ENCODE data around the gene LIN37.
"Not testable (repeated sequence)": the region's sequence is repeated elsewhere in the genome, so short reads cannot be mapped to it uniquely, and the experiment has no call there.

The LIN37 gene

DNA sequence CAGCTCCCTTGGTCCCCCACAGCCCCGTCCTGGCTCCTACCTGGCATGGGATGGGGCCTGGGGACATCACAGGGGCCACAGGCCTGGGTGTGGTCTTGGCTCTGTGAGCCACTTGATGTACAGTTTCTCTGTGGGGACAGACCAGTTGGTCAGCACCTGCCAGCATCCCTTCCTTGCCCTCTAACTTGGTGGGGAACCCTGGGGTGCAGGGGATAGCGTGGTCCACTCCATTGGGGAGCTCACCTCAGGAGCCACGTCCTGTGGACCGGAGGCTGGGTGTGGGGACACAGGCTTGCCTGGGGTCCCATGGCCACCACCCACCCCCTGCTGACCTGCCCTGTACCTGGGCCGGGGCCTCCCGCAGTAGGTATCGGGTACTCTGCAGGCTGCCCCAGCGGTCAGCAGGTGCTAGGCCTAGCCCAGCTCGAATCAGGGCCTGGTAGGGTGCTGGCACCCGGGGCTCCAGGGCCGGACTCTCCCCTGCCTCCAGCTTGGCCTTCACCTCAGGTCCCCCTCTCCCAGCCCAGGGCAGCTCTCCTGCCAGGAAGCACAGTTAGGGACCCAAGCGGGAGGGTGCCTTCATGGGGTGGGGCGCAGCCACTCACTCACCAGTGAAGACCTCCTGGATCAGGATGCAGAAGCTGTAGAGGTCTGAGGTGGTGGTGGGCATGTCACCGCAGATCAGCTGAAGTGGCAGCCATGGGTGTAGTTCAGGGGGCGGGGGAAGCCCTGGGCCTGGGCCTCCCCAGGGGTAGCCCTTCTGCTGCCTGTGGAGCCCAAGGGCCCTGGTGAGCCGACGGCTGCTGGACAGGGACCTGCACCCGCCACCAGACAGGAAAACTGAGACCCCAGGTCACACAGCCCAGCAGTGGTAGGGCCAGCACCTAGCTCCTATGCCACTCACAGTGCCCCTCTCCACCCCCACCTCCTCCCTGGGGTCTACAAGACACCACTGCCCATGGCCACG lies 41.9 kb downstream of the LIN37 start:
- DNase-seq (ENCODE audit: low read depth) = no peak

DNA sequence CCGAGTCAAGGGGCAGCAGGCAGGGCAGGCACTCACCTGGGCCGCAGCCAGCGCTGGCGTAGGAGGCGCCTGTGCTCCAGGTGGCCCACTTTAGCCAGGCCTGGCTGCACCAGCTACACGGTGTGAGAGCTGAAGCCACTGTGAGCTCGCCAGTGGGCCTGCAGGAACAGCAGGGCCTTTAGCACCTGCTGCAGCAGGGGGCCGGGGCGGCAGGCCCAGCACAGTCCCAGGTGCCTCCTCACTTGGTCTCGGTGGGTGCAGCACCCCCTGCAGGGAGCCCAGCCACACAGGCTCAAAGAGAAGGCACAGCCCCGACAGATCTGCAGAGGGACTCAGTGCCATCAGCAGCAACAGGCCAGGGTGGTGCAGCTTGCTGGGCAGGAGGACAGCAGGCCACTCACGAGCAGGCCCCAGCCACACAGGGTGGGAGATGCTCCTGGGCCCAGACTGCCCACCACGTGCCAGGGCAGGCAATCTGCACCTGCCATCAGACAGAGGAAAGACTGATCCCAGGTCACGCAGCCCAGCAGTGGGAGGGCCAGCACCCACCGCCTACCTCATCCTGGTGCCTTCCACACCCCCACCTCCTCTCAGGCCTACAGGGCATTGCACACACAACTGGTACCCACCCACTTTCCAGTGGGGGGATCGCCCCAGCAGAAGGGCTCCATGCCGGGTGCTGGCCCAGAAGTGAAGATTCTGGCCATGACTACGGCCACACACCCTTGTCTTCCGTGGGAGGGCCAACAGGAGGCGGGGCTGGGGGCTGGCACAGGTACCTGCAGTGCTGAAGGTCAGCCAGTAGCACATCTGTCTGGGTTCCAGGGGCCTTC lies 42.8 kb downstream of the LIN37 start:
- DNase-seq (ENCODE audit: low read depth) = no peak

DNA sequence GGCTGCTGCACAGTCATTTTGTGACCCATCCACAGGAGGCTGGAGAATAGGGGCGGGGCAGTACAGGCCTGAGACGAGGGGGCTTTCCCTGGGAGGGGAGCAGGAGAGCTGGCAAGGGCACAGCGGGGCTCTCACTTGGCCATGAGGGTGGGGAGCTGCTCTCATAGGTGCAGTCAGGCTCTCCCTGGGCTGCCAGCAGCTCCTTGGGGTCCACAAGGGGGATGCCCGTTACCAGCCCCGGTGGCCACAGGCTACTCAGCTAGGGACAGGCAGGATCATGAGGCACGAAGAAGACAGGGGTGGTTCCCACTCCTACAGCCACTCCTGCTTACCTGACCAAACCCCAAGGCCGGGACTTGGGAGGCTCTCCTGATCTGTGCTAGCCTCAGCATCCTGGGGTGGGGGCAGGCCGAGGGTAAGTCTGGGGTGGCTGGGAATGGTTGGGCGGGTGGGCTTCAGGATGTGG lies 43.5 kb downstream of the LIN37 start:
- no peak for DNase-seq (ENCODE audit: low read depth)

DNA sequence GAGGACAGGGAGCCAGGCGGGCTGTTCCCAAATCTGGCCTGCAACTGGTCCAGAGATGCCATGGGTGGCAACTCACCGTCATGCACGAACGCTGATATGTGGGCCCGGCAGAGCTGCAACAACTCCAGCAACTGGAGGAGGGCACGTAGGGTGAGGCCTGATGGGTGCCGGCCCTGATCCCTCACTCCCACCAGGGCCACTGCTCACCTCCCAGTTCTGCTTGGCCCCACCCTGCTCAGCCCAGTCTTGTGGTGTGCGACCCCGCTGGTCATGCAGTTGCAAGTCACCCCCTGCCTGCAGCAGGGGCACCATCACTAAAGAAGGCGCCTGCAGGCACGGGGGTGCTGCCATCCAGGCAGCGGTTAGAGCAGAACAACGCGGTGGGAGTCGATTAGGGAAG lies 43.9 kb downstream of the LIN37 start:
- no peak for DNase-seq (ENCODE audit: low read depth)

DNA sequence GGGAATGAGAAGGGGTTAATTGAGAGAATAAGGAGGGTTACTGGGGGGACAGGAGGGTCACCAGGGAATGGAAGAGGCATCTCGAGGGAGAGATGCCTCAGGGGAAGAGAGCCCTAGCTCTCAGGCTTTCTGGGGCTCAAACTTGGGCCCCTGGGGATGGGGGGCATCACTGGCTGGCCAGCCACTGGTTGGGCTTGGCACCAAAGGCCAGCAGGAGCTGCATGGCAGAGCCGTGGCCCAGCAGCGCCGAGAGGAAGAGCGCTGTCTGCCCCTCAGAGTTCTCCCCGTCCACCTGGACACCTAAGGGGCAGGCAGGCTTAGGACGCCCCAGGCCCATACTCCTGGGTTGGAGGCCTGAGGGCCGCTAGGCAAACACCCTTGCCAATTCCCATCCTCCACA lies 44.5 kb downstream of the LIN37 start:
- DNase-seq (ENCODE audit: low read depth) = no peak

DNA sequence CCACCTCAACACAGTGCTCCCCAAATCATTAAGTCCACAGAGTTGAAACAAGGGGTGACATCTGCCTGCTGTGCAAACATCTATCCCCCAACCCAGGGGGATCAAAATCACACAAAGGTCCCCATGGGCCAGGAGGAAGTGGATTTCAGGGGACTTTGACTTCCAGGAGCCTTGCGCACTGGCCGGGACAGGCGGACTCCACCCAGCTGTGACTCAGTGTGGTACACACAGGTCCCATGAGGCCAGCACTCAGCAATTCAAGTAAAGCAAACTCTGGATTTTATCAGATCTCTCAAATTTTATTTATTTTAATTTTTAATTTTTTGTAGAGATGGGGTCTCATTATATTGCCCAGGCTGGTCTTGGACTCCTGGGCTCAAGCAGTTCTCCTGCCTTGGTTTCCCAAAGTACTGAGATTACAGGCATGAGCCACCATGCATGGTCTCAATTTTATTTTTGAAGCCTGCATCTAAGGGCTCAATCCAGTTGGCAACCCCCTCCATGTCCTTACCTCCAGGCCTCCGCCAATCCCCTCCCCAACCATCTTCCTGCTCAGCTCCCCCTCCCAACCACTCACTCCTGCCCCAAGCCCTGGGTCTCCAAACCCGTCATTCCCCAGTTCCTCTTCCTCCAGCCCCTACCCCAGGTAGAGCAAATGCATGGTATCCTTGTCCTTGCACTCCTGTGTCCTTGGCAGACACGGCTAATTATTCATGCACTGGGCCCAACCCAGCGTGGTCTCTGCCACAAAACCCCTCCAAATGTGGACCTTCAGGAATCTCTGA lies 45.2 kb downstream of the LIN37 start:
- no peak for DNase-seq (ENCODE audit: low read depth)

DNA sequence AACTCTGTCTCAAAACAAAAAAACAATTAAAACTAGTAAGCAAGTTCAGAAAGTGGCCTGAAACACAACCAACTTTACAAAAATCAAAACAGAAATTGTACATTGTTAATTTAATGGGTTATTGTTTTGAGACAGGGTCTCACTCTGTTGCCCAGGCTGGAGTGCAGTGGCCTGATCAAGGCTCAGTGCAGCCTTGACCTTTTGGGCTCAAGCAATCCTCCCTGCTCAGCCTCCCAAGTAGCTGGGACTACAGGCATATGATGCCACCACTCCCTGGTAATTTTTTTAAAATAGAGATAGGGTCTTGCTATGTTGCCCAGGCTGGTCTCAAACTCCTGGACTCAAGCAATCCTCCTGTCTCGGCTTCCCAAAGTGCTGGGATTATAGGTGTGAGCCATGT lies 47.2 kb downstream of the LIN37 start:
- not testable (repeated sequence) for DNase-seq (ENCODE audit: low read depth)

DNA sequence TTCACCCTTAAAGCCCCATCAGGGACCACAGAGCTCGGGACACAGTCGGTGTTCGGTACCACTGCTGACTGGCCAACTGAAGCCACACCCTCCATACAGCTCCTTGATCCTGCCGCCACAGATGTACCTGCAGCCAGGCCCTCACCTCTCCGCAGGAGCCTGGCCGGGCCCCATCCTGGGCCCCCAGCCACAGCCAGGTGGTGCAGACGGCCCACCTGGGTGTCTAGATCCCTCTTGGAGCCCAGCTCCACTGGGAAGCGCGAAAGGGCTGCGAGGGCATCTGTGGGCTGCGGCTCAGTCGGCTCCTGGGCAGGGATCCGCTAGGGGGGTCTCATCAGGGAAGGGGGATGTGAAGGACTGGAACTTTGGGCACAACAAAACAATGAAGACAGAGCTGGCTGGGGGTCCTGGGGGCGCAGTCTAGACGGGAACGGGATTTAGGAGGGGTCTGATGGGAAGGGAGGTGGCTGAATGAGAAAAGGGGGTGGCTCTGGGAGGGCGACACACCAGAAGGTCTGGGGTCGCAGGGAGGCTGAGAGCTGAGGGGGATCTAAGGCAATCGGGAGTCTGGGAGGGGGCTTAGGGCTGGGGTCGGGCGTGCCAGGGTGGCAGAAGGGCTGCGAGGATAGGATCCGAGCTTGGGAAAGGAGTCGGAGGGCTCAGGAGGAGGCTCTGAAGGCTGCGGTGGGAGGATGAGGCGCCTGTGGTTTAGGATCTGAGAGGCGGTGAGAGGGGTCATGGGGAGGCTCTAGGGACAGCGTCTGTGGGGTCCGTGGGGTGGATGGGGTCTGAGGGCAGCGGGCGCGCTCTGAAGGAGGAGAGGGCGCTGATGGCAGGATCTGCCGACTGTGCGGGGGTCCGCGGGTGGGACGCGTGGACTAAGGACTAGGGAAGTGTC lies 48.5 kb downstream of the LIN37 start:
- no peak for DNase-seq (ENCODE audit: low read depth)

DNA sequence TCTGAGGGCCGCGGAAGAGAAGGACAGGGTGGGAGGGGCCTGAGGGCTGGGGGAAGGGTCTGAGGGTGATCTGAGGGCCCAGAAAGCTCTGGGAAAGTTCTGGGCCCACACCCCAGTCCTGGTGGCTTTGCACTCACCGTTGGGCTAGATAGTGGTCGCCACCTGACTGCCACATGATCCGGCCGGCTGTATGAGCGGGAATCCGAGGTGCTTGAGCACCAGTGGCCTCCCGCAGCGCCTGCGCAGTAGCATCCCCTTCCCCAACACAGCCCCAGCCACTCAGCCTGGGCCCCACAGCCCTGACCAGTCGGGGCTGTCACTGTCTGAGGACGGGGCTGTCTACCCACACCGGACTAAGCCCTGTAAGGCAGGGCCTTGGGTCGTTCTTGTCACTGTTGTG lies 49.3 kb downstream of the LIN37 start:
- no peak for DNase-seq (ENCODE audit: low read depth)

DNA sequence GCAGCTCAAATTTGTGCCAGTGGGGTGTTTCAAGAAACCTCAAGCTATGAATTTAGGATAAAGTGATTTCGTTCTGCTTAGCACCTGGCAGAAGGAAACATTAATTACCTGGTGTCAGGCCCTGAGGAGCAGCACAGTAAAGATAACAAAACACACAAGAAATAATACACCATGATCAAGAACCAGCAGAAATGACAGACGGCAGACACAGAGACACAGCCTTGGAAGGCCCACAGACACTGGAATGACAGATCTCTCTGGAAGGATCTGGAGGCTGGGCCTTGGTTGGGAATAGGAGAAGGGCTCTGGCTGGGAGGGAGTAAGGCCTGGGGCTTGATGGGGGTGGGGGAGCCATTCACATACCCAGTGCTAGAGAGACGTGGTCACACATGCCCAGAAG lies 53.5 kb downstream of the LIN37 start:
- no peak for DNase-seq (ENCODE audit: low read depth)
